ENCODE results near the gene ATRX. TPM values are rescaled to one million over a fixed set of nuclear protein-coding genes. Genes with fewer than 3 reads are reported as not detected.
"Not testable (repeated sequence)": the region's sequence is repeated elsewhere in the genome, so short reads cannot be mapped to it uniquely, and the experiment has no call there.

The ATRX gene
- total RNA-seq, 2 donors from 2014 or later, result 49.3 to 110 TPM

GRCh38 chrX:77698242-77698641, 87.8 kb downstream of the ATRX start:
- TF ChIP-seq POLR2AphosphoS5 (IDR thresholded peaks at IDR 0.05) (no peak), POLR2A (IDR thresholded peaks at IDR 0.05) (no peak)
- TF ChIP-seq, protein P1, sequence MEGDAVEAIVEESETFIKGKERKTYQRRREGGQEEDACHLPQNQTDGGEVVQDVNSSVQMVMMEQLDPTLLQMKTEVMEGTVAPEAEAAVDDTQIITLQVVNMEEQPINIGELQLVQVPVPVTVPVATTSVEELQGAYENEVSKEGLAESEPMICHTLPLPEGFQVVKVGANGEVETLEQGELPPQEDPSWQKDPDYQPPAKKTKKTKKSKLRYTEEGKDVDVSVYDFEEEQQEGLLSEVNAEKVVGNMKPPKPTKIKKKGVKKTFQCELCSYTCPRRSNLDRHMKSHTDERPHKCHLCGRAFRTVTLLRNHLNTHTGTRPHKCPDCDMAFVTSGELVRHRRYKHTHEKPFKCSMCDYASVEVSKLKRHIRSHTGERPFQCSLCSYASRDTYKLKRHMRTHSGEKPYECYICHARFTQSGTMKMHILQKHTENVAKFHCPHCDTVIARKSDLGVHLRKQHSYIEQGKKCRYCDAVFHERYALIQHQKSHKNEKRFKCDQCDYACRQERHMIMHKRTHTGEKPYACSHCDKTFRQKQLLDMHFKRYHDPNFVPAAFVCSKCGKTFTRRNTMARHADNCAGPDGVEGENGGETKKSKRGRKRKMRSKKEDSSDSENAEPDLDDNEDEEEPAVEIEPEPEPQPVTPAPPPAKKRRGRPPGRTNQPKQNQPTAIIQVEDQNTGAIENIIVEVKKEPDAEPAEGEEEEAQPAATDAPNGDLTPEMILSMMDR (IDR thresholded peaks at IDR 0.05), result no peak
- no peaks in the 10 kb centered on the region for H3K27me3 ChIP-seq (replicated peaks; ENCODE audit: insufficient read depth)
- H3K4me3 ChIP-seq, result no peak overlapping the region
- WGBS, result 95% methylated on average over 3 of the region's 3 CpGs
- H3K9me3 ChIP-seq, result no peaks in the 10 kb centered on the region
- no peak for DNase-seq (ENCODE audit: low spot score)
- no peaks in the 10 kb centered on the region for H3K4me1 ChIP-seq (replicated peaks)
- no peak overlapping the region for H3K27ac ChIP-seq
- no peaks in the 10 kb centered on the region for H3K36me3 ChIP-seq
- intact Hi-C loops (cut with DNase I), result no loop called here

DNA sequence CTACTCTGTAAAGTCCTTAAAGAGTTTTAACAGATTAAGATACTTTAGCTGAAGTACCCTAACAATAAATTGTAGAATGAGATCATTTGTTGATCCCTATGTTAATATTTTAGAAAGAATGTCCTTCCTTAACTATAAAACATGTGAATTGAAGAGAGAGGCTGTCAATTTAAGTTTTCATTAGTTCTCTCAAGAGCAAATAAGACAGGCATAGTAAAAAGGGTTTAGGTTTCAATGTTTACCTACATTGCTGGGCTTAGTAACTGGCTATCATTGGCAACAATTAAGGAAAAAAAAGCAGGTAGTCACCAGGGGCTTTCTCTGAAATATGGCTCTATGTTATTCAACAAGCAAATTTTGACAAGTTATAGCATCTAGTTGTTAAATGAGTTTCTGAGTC, 91.5 kb downstream of the ATRX start:
- no peaks in the 10 kb centered on the region for H3K9me3 ChIP-seq
- no peaks in the 10 kb centered on the region for H3K36me3 ChIP-seq
- DNase-seq (ENCODE audit: low spot score), result no peak
- H3K27ac ChIP-seq, result no peak overlapping the region
- H3K27me3 ChIP-seq (replicated peaks; ENCODE audit: insufficient read depth), result no peaks in the 10 kb centered on the region
- H3K4me1 ChIP-seq (replicated peaks), result no peaks in the 10 kb centered on the region
- intact Hi-C loops (cut with DNase I), result no loop called here
- no peak overlapping the region for H3K4me3 ChIP-seq
- TF ChIP-seq, protein P1 (IDR thresholded peaks at IDR 0.05), result no peak
- TF ChIP-seq POLR2AphosphoS5 (IDR thresholded peaks at IDR 0.05), result no peak
- no peak for TF ChIP-seq POLR2A (IDR thresholded peaks at IDR 0.05)

DNA sequence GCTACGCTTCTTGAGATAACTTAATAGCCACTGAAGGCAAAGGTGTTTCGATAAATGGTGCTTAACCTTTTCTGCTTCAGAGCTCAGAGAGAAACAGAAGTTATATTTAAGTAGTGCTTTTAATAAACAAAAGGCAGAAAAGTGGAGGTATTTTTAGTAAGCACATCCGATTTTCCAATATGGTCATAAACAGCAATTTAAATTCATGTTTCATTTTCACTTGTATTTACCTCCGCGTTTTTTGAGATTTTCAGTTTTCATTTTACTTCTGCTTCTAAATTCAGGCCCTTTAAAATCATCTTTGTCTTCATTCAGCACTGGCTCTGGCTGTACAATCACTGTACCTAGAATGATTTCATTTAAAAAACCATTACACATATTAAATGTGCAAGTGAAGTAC, 92.4 kb downstream of the ATRX start:
- intact Hi-C loops (cut with DNase I), result no loop called here
- no peaks in the 10 kb centered on the region for H3K4me1 ChIP-seq (replicated peaks)
- TF ChIP-seq, protein P1 (IDR thresholded peaks at IDR 0.05), result no peak
- TF ChIP-seq POLR2AphosphoS5 (IDR thresholded peaks at IDR 0.05) (no peak), POLR2A (IDR thresholded peaks at IDR 0.05) (no peak)
- DNase-seq (ENCODE audit: low spot score), result no peak
- no peaks in the 10 kb centered on the region for H3K9me3 ChIP-seq
- no peaks in the 10 kb centered on the region for H3K36me3 ChIP-seq
- no peak overlapping the region for H3K27ac ChIP-seq
- no peaks in the 10 kb centered on the region for H3K27me3 ChIP-seq (replicated peaks; ENCODE audit: insufficient read depth)
- WGBS, result 81% methylated on average over 5 of the region's 5 CpGs
- no peak overlapping the region for H3K4me3 ChIP-seq

DNA sequence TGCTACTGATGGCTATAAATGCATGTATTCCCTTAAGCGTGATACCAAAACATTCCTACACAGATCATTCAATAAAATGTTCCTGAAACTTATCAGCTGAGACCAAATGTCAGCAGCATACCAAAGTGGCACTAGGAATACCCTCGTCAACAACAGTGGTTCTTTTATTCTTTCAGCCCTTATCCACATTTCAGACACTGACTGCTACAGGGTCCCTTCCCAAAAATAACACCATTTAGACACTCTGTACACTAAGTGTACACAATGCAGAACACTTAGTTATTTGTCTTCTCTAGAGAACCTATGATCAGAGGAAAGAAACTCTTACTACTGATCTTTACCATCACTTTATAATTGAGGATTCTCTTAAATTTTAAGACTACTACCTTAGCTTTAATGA, 94.1 kb downstream of the ATRX start:
- intact Hi-C loops (cut with DNase I), result no loop called here
- 35% methylated on average over 2 of the region's 2 CpGs for whole genome bisulfite sequencing
- no peak for DNase-seq (ENCODE audit: low spot score)
- H3K27ac ChIP-seq, result no peak overlapping the region
- no peaks in the 10 kb centered on the region for H3K9me3 ChIP-seq
- H3K4me1 ChIP-seq (replicated peaks), result no peaks in the 10 kb centered on the region
- no peak for TF ChIP-seq POLR2AphosphoS5 (IDR thresholded peaks at IDR 0.05)
- TF ChIP-seq POLR2A (IDR thresholded peaks at IDR 0.05), result no peak
- TF ChIP-seq, protein P1 (IDR thresholded peaks at IDR 0.05), result no peak
- H3K4me3 ChIP-seq, result no peak overlapping the region
- no peaks in the 10 kb centered on the region for H3K36me3 ChIP-seq
- no peaks in the 10 kb centered on the region for H3K27me3 ChIP-seq (replicated peaks; ENCODE audit: insufficient read depth)

GRCh38 chrX:77689376-77689775, 96.6 kb downstream of the ATRX start:
- Histone ChIP-seq H3K4me1 (replicated peaks) (no peaks in the 10 kb centered on the region), H3K4me3 (no peak overlapping the region), H3K36me3 (no peaks in the 10 kb centered on the region), H3K9me3 (no peaks in the 10 kb centered on the region), H3K27ac (no peak overlapping the region), H3K27me3 (replicated peaks; ENCODE audit: insufficient read depth) (no peaks in the 10 kb centered on the region)
- intact Hi-C loops (cut with DNase I), result no loop called here
- TF ChIP-seq POLR2AphosphoS5 (IDR thresholded peaks at IDR 0.05), result no peak
- no peak for TF ChIP-seq POLR2A (IDR thresholded peaks at IDR 0.05)
- TF ChIP-seq, protein P1 (IDR thresholded peaks at IDR 0.05), result no peak
- WGBS, result 33% methylated on average over 1 of the region's 1 CpG
- no peak for DNase-seq (ENCODE audit: low spot score)

GRCh38 chrX:77685683-77686082, 100.3 kb downstream of the ATRX start:
- DNase-seq (ENCODE audit: low spot score); H3K4me3 ChIP-seq; H3K27ac ChIP-seq; H3K36me3 ChIP-seq; H3K9me3 ChIP-seq; H3K4me1 ChIP-seq (replicated peaks); H3K27me3 ChIP-seq (replicated peaks; ENCODE audit: insufficient read depth); intact Hi-C loops (cut with DNase I): not testable (repeated sequence)
- WGBS, result 88% methylated on average over 1 of the region's 1 CpG
